ENCODE results near the gene GPR162.

GPR162 gene

GRCh38 chr12:6821591-6822425 lies at the start of gene GPR162:
TSS of gene GPR162 (plus strand) at chr12:6821821. CDS start at chr12:6823899, 2,078 bp downstream.
- peak; percentile 79 for DNase-seq (ENCODE audit: low read depth, low spot score)

- DNase-seq (ENCODE audit: low read depth, low spot score), result no peak
Observed at GRCh38 chr12:6772331-6772695, 49.3 kb upstream of the GPR162 start, which contains the start of gene LAG3. TSS of gene LAG3 (plus strand) at chr12:6772520. CDS start at chr12:6772853, 333 bp downstream.

GRCh38 chr12:6772726-6773589 lies 48.7 kb upstream of the GPR162 start:
- no peak for DNase-seq (ENCODE audit: low read depth, low spot score)

- DNase-seq (ENCODE audit: low read depth, low spot score), result peak; percentile 41
Observed at GRCh38 chr12:6773590-6774351, 47.9 kb upstream of the GPR162 start.

- DNase-seq (ENCODE audit: low read depth, low spot score), result no peak
Observed at GRCh38 chr12:6774499-6775062, 47.0 kb upstream of the GPR162 start.

GRCh38 chr12:6775185-6776174 lies 46.1 kb upstream of the GPR162 start:
- no peak for DNase-seq (ENCODE audit: low read depth, low spot score)

GRCh38 chr12:6777386-6777785 lies 44.2 kb upstream of the GPR162 start:
- no peak for DNase-seq (ENCODE audit: low read depth, low spot score)

- DNase-seq (ENCODE audit: low read depth, low spot score), result peak; percentile 42
Observed at GRCh38 chr12:6778217-6778573, 43.4 kb upstream of the GPR162 start.

GRCh38 chr12:6778574-6779550 lies 42.8 kb upstream of the GPR162 start:
- DNase-seq (ENCODE audit: low read depth, low spot score), result peak; percentile 97

GRCh38 chr12:6779708-6780432 lies 41.8 kb upstream of the GPR162 start:
- no peak for DNase-seq (ENCODE audit: low read depth, low spot score)

GRCh38 chr12:6780573-6780972 lies 41.0 kb upstream of the GPR162 start:
- DNase-seq (ENCODE audit: low read depth, low spot score), result no peak

- DNase-seq (ENCODE audit: low read depth, low spot score), result no peak
Observed at GRCh38 chr12:6782119-6782518, 39.5 kb upstream of the GPR162 start.

- DNase-seq (ENCODE audit: low read depth, low spot score), result no peak
Observed at GRCh38 chr12:6782850-6783566, 38.6 kb upstream of the GPR162 start.

GRCh38 chr12:6783828-6784227 lies 37.8 kb upstream of the GPR162 start:
- no peak for DNase-seq (ENCODE audit: low read depth, low spot score)

GRCh38 chr12:6784296-6784695 lies 37.3 kb upstream of the GPR162 start:
- no peak for DNase-seq (ENCODE audit: low read depth, low spot score)

GRCh38 chr12:6784761-6785160 lies 36.9 kb upstream of the GPR162 start:
- no peak for DNase-seq (ENCODE audit: low read depth, low spot score)

- DNase-seq (ENCODE audit: low read depth, low spot score), result no peak
Observed at GRCh38 chr12:6786416-6787094, 35.1 kb upstream of the GPR162 start.

Measured in astrocyte of the hippocampus (primary cell).